C4-2B (cell line): ENCODE results near the gene ISLR2.

Source experiments
- H3K27ac ChIP-seq: fragments of 450-650 bp; 2 replicates; pipeline ENCODE4 v1.5.1; 2017
- CTCF ChIP-seq: fragments of 450-650 bp; conservative IDR thresholded peaks from 2 replicates; pipeline ENCODE4 v1.5.1; 2017; ENCODE audit warnings: mild to moderate bottlenecking
- ZFX ChIP-seq: fragments of 450-650 bp; IDR thresholded peaks from 2 replicates; pipeline ENCODE4 v1.6.1; 2017

The ISLR2 gene

GRCh38 chr15:74121039-74121438 is 9.3 kb upstream of the ISLR2 start:
- no peak overlapping the region for H3K27ac ChIP-seq
- no peak for TF ChIP-seq ZFX
- TF ChIP-seq CTCF, result no peak

- no peak overlapping the region for H3K27ac ChIP-seq
- TF ChIP-seq ZFX, result no peak
- TF ChIP-seq CTCF, result no peak
These were observed 8.5 kb upstream of the ISLR2 start for GRCh38 chr15:74121858-74122257.

GRCh38 chr15:74122403-74123130 is 7.8 kb upstream of the ISLR2 start:
- TF ChIP-seq CTCF (no peak), ZFX (no peak)
- H3K27ac ChIP-seq, result no peak overlapping the region

GRCh38 chr15:74123131-74123429 is 7.3 kb upstream of the ISLR2 start:
- H3K27ac ChIP-seq, result no peak overlapping the region
- TF ChIP-seq CTCF, result no peak
- TF ChIP-seq ZFX, result no peak

GRCh38 chr15:74123658-74124057 is 6.7 kb upstream of the ISLR2 start:
- no peak for TF ChIP-seq CTCF
- no peak for TF ChIP-seq ZFX
- no peak overlapping the region for H3K27ac ChIP-seq

- TF ChIP-seq CTCF (no peak), ZFX (no peak)
- H3K27ac ChIP-seq, result no peak overlapping the region
These were observed 6.2 kb upstream of the ISLR2 start for GRCh38 chr15:74124196-74124595.

- TF ChIP-seq CTCF (no peak), ZFX (no peak)
- H3K27ac ChIP-seq, result no peak overlapping the region
These were observed 5.6 kb upstream of the ISLR2 start for GRCh38 chr15:74124759-74125158.
